ENCODE data around the gene SCYL3.
"Not testable (repeated sequence)": the region's sequence is repeated elsewhere in the genome, so short reads cannot be mapped to it uniquely, and the experiment has no call there.

Gene SCYL3

GRCh38 chr1:169873582-169874199 lies 20.0 kb downstream of the SCYL3 start:
- FAIRE-seq (no peak), DNase-seq (ENCODE audit: extremely low spot score, insufficient read length, low read depth) (no peak)

GRCh38 chr1:169872906-169873305 lies 20.8 kb downstream of the SCYL3 start:
- DNase-seq (ENCODE audit: extremely low spot score, insufficient read length, low read depth), result no peak
- no peak for FAIRE-seq

- FAIRE-seq, result not testable (repeated sequence)
Observed at GRCh38 chr1:169871988-169872387, 21.7 kb downstream of the SCYL3 start.

GRCh38 chr1:169869426-169869825 lies 24.3 kb downstream of the SCYL3 start:
- no peak for FAIRE-seq
- DNase-seq (ENCODE audit: extremely low spot score, insufficient read length, low read depth), result no peak

More at GRCh38 chr1:169871988-169872387, 21.7 kb downstream of the SCYL3 start:
- not testable (repeated sequence) for DNase-seq (ENCODE audit: extremely low spot score, insufficient read length, low read depth)

GRCh38 chr1:169868978-169869377 lies 24.7 kb downstream of the SCYL3 start:
- no peak for DNase-seq (ENCODE audit: extremely low spot score, insufficient read length, low read depth)
- FAIRE-seq, result no peak

GRCh38 chr1:169867012-169867675 lies 26.6 kb downstream of the SCYL3 start:
- FAIRE-seq, result no peak

GRCh38 chr1:169866577-169866976 lies 27.1 kb downstream of the SCYL3 start:
- FAIRE-seq, result no peak
- no peak for DNase-seq (ENCODE audit: extremely low spot score, insufficient read length, low read depth)

More at GRCh38 chr1:169867012-169867675, 26.6 kb downstream of the SCYL3 start:
- no peak for DNase-seq (ENCODE audit: extremely low spot score, insufficient read length, low read depth)

GRCh38 chr1:169864531-169864930 lies 29.2 kb downstream of the SCYL3 start:
- FAIRE-seq; DNase-seq (ENCODE audit: extremely low spot score, insufficient read length, low read depth): not testable (repeated sequence)

- FAIRE-seq (no peak), DNase-seq (ENCODE audit: extremely low spot score, insufficient read length, low read depth) (no peak)
Observed at GRCh38 chr1:169860750-169861149, 32.9 kb downstream of the SCYL3 start.

- FAIRE-seq (peak; percentile 69), DNase-seq (ENCODE audit: extremely low spot score, insufficient read length, low read depth) (no peak)
Observed at GRCh38 chr1:169860187-169860586, 33.5 kb downstream of the SCYL3 start.

GRCh38 chr1:169859001-169859400 lies 34.7 kb downstream of the SCYL3 start:
- no peak for FAIRE-seq
- DNase-seq (ENCODE audit: extremely low spot score, insufficient read length, low read depth), result no peak

- DNase-seq (ENCODE audit: extremely low spot score, insufficient read length, low read depth) (no peak), FAIRE-seq (no peak)
Observed at GRCh38 chr1:169858467-169858866, 35.2 kb downstream of the SCYL3 start.

- FAIRE-seq, result no peak
- no peak for DNase-seq (ENCODE audit: extremely low spot score, insufficient read length, low read depth)
Observed at GRCh38 chr1:169853341-169853740, 40.4 kb downstream of the SCYL3 start.

- FAIRE-seq, result peak; percentile 41
- DNase-seq (ENCODE audit: extremely low spot score, insufficient read length, low read depth), result no peak
Observed at GRCh38 chr1:169849346-169850022, 44.2 kb downstream of the SCYL3 start.

GRCh38 chr1:169848456-169848855 lies 45.2 kb downstream of the SCYL3 start:
- DNase-seq (ENCODE audit: extremely low spot score, insufficient read length, low read depth) (no peak), FAIRE-seq (no peak)

GRCh38 chr1:169844941-169845608 lies 48.6 kb downstream of the SCYL3 start:
- DNase-seq (ENCODE audit: extremely low spot score, insufficient read length, low read depth) (no peak), FAIRE-seq (no peak)

- FAIRE-seq, result peak; percentile 9
- no peak for DNase-seq (ENCODE audit: extremely low spot score, insufficient read length, low read depth)
Observed at GRCh38 chr1:169838942-169839341, 54.8 kb downstream of the SCYL3 start.

GRCh38 chr1:169836198-169836597 lies 57.5 kb downstream of the SCYL3 start:
- FAIRE-seq (no peak), DNase-seq (ENCODE audit: extremely low spot score, insufficient read length, low read depth) (no peak)

GRCh38 chr1:169835647-169836046 lies 58.0 kb downstream of the SCYL3 start:
- DNase-seq (ENCODE audit: extremely low spot score, insufficient read length, low read depth), result no peak
- no peak for FAIRE-seq

- FAIRE-seq (no peak), DNase-seq (ENCODE audit: extremely low spot score, insufficient read length, low read depth) (no peak)
Observed at GRCh38 chr1:169834869-169835268, 58.8 kb downstream of the SCYL3 start.
